NCI-H2081 (cell line): Measurements from ENCODE around the gene ATF7.

ENCODE experiments used
- DNase-seq, 2 experiments: peaks; one replicate each; lab custom pipeline; 2025; lab: John Stamatoyannopoulos, UW

Gene ATF7

GRCh38 chr12:53459097-53459496 lies 167.1 kb downstream of the ATF7 start:
- no peak for DNase-seq
